A549 (cell line): ENCODE data around the gene SCML1. TPM values are rescaled to one million over a fixed set of nuclear protein-coding genes. Genes with fewer than 3 reads are reported as not detected.

Experiments
- ATAC-seq, 2 experiments: fragments of 200-7000 bp in 1 of 2; fragments of >200 bp in 1 of 2; cut with Nextera tagmentation in 1 of 2; cut with Tn5 transposase in 1 of 2; 3 replicates each; pipeline versions ENCODE4 v1.8.0 to v1.9.1; 2018 to 2020; ENCODE audit warnings: mild to moderate bottlenecking in 1 of 2, moderate library complexity in 1 of 2
- CTCF ChIA-PET: fragments of 300-600 bp; sonication (Branson Sonifier 250); formaldehyde crosslinking; extraction: SDS; loops from one replicate; lab custom pipeline; 2021; ENCODE audit warnings: antibody characterized with exemption, inconsistent platforms; lab: Yijun Ruan, JAX
- POLR2A ChIA-PET: fragments of 350-600 bp; formaldehyde crosslinking; extraction: SDS; loops from one replicate; lab custom pipeline; 2021; ENCODE audit warnings: antibody characterized with exemption, inconsistent platforms; lab: Yijun Ruan, JAX
- DNase-seq, 2 experiments: peaks; one replicate each; pipeline versions ENCODE4 v3.0.0 to v3.0.0-alpha.2; 2011 to 2016; ENCODE audit warnings: low read depth in 1 of 2, low spot score in 1 of 2
- FAIRE-seq: peaks from 2 replicates; lab custom pipeline; 2011; peaks lifted over from hg19 to GRCh38; lab: Jason Lieb, UNC
- H3K27ac ChIP-seq, 2 experiments: fragments of >200 bp; sonication (Bioruptor Twin); formaldehyde crosslinking; 3 replicates each; pipeline ENCODE4 v1.5.1; 2016 to 2017
- H3K4me1 ChIP-seq: fragments of >200 bp; sonication (Bioruptor Twin); formaldehyde crosslinking; 3 replicates; pipeline ENCODE4 v1.6.1; 2016
- H3K4me2 ChIP-seq: fragments of >200 bp; sonication (Bioruptor Twin); formaldehyde crosslinking; 3 replicates; pipeline ENCODE4 v1.6.1; 2016
- H3K4me3 ChIP-seq: fragments of >200 bp; sonication (Bioruptor Twin); formaldehyde crosslinking; 3 replicates; pipeline ENCODE4 v1.5.1; 2016
- H3K9me3 ChIP-seq: fragments of >200 bp; sonication (Bioruptor Twin); formaldehyde crosslinking; 3 replicates; pipeline ENCODE4 v1.6.1; 2016
- CBX8 ChIP-seq: fragments of 200-600 bp; sonication (generic); IDR thresholded peaks from 2 replicates; pipeline ENCODE4 v1.6.1; 2016
- CEBPB ChIP-seq, 2 experiments: fragments of >200 bp in 1 of 2; sonication (Bioruptor Twin) in 1 of 2; formaldehyde crosslinking in 1 of 2; IDR thresholded peaks; 2 replicates each; pipeline ENCODE4 v1.6.1; 2012 to 2016
- E2F6 ChIP-seq: IDR thresholded peaks from 2 replicates; pipeline ENCODE4 v1.6.1; 2012; ENCODE audit warnings: low read depth, borderline replicate concordance
- HOXA7 ChIP-seq: fragments of 250-450 bp; sonication (Bioruptor Pico); IDR thresholded peaks from 2 replicates; pipeline ENCODE4 v1.5.0; 2020; ENCODE audit warnings: mild to moderate bottlenecking, moderate library complexity
- JUN ChIP-seq, 2 experiments: fragments of >200 bp; sonication (Bioruptor Twin); formaldehyde crosslinking; IDR thresholded peaks; 2 replicates in 1 of 2; 3 replicates in 1 of 2; pipeline ENCODE4 v1.6.1; 2016 to 2017
- JUNB ChIP-seq: fragments of >200 bp; sonication (Bioruptor Twin); formaldehyde crosslinking; IDR thresholded peaks from 2 replicates; pipeline ENCODE4 v1.6.1; 2016
- KDM1A ChIP-seq: fragments of 200-600 bp; sonication (generic); IDR thresholded peaks from 2 replicates; pipeline ENCODE4 v1.6.1; 2016; ENCODE audit warnings: low read depth, mild to moderate bottlenecking
- MAX ChIP-seq: IDR thresholded peaks from 2 replicates; pipeline ENCODE4 v1.6.1; 2012
- NFE2L2 ChIP-seq: fragments of 150-350 bp; conservative IDR thresholded peaks from 2 replicates; pipeline ENCODE4 v1.6.1; 2014; ENCODE audit warnings: low read length
- NPAS2 ChIP-seq: fragments of 250-450 bp; sonication (Bioruptor Pico); IDR thresholded peaks from 2 replicates; pipeline ENCODE4 v1.8.0; 2022; ENCODE audit warnings: mild to moderate bottlenecking, moderate library complexity, borderline replicate concordance
- PHF8 ChIP-seq: fragments of 200-600 bp; sonication (generic); IDR thresholded peaks from 2 replicates; pipeline ENCODE4 v1.6.1; 2016; ENCODE audit warnings: low read depth, mild to moderate bottlenecking, antibody characterized with exemption, moderate library complexity, borderline replicate concordance
- RARB ChIP-seq: fragments of 250-450 bp; sonication (Bioruptor Pico); IDR thresholded peaks from 2 replicates; pipeline ENCODE4 v1.8.0; 2021; ENCODE audit warnings: mild to moderate bottlenecking, moderate library complexity
- RCOR1 ChIP-seq: fragments of 150-350 bp; IDR thresholded peaks from 2 replicates; pipeline ENCODE4 v1.6.1; 2014; ENCODE audit warnings: antibody characterized with exemption, low read length, low read depth
- RNF2 ChIP-seq: fragments of 200-600 bp; sonication (generic); IDR thresholded peaks from 2 replicates; pipeline ENCODE4 v1.6.1; 2016; ENCODE audit warnings: low read depth, mild to moderate bottlenecking, antibody characterized with exemption, moderate library complexity, borderline replicate concordance
- SREBF2 ChIP-seq: fragments of 450-650 bp; IDR thresholded peaks from 2 replicates; pipeline ENCODE4 v1.6.1; 2014; ENCODE audit warnings: mild to moderate bottlenecking, moderate library complexity
- USF2 ChIP-seq: fragments of 450-650 bp; IDR thresholded peaks from 2 replicates; pipeline ENCODE4 v1.6.1; 2014; ENCODE audit warnings: antibody characterized with exemption
- WGBS: methylation state at CpG from one replicate; pipeline ENCODE4 v1.1.6; 2017; ENCODE audit errors: missing lambda C conversion rate; 5-methylcytosine and 5-hydroxymethylcytosine counted together
- polyA plus RNA-seq, 4 experiments: library from polyadenylated mRNA; depleted of rRNA in 3 of 4; stranded (reverse); fragments of >200 nt; fragmentation: RNase III in 1 of 4; extraction: RNeasy Plus Mini Kit Qiagen cat#74134 plus additional on column Dnase treatment in 1 of 4; gene quantifications; 2 replicates in 3 of 4; 3 replicates in 1 of 4; pipeline ENCODE4 v1.2.3, GENCODE V29; 2011 to 2017

The SCML1 gene
- polyA plus RNA-seq, 2 of the 4 experiments (the other 2 are of a cell fraction), result 4.9 to 13.3 TPM

- CTCF ChIA-PET, result interaction anchor here (0.6 to 1.5 kb wide), 3 partner anchors 9 to 913 kb away, joined by 3 to 4 read pairs (median 3); no protein-coding TSS in a partner anchor
- no peak for FAIRE-seq
- peak in 1 of 2 experiments; percentile 21; a peak in 2 of 6 replicates for ATAC-seq
- POLR2A ChIA-PET, result no interaction called here
- Histone ChIP-seq H3K4me2 (peak overlapping the region; percentile 91), H3K9me3 (no peaks in the 10 kb centered on the region), H3K27ac (peak overlapping the region; percentile 37 to 78; a peak in 5 of 6 replicates), H3K4me3 (peak overlapping the region; percentile 53), H3K4me1 (peaks cover 13% of the 10 kb centered on the region; the same call in 2 of the 3 replicates)
- TF ChIP-seq PHF8 (0 out of 2 replicates have a peak, but pooled peaks have one; percentile 23), JUNB (no peak), HOXA7 (no peak)
- 2% methylated on average over 15 of the region's 15 CpGs for WGBS
- no peak for DNase-seq
Observed at GRCh38 chrX:17737710-17737985, 355 bp downstream of the SCML1 start.

- FAIRE-seq (peak; percentile 99), DNase-seq (peak in 1 of 2 experiments; percentile 37), ATAC-seq (peak; percentile 31 to 54; a peak in 4 of 6 replicates)
- Histone ChIP-seq H3K4me1 (peaks cover 13% of the 10 kb centered on the region; the same call in 2 of the 3 replicates), H3K4me3 (peak overlapping the region; percentile 53), H3K4me2 (peak overlapping the region; percentile 91), H3K9me3 (no peaks in the 10 kb centered on the region), H3K27ac (peak overlapping the region; percentile 62 to 78; a peak in 5 of 6 replicates)
- ChIA-PET CTCF (interaction anchor here (0.6 to 1.5 kb wide), 4 partner anchors 10 to 914 kb away, joined by 3 to 4 read pairs (median 3); no protein-coding TSS in a partner anchor), POLR2A (no interaction called here)
- no peak for TF ChIP-seq CEBPB (IDR thresholded peaks at IDR 0.05)
- TF ChIP-seq RNF2, result no peak
- TF ChIP-seq USF2, result no peak
- no peak for TF ChIP-seq RCOR1
- TF ChIP-seq RARB (CRISPR knock-in tag), result no peak
- peak; percentile 64; the same call in 1 of the 2 replicates for TF ChIP-seq E2F6
- TF ChIP-seq MAX, result peak; percentile 81
- TF ChIP-seq JUN (IDR thresholded peaks at IDR 0.05), result no peak
- 5% methylated on average over 41 of the region's 45 CpGs for WGBS
Observed at GRCh38 chrX:17737986-17738713, 857 bp downstream of the SCML1 start.

- ATAC-seq, result no peak
- H3K4me3 ChIP-seq, result peak overlapping the region; percentile 53
- peaks cover 16% of the 10 kb centered on the region; the same call in 2 of the 3 replicates for H3K4me1 ChIP-seq
- 64% methylated on average over 6 of the region's 6 CpGs for WGBS
- TF ChIP-seq NFE2L2 (no peak), RARB (CRISPR knock-in tag) (no peak), SREBF2 (no peak), RNF2 (no peak), KDM1A (no peak), HOXA7 (no peak), CBX8 (no peak), NPAS2 (CRISPR knock-in tag) (no peak), CEBPB (IDR thresholded peaks at IDR 0.05) (no peak)
- TF ChIP-seq, all 56 proteins: peak for 0
- H3K9me3 ChIP-seq, result no peaks in the 10 kb centered on the region
- ChIA-PET POLR2A (no interaction called here), CTCF (no interaction called here)
- DNase-seq (no peak), FAIRE-seq (peak; percentile 90)
- H3K4me2 ChIP-seq, result peak overlapping the region; percentile 91
- H3K27ac ChIP-seq, result peak overlapping the region; percentile 62 to 78; a peak in 2 of 6 replicates
Observed at GRCh38 chrX:17738737-17739535, 1.6 kb downstream of the SCML1 start.
